ENCODE data around the gene CCDC87.

- TF ChIP-seq CTCF (IDR thresholded peaks at IDR 0.05) (no peak), ZFX (IDR thresholded peaks at IDR 0.05; ENCODE audit: borderline replicate concordance) (no peak)
These were observed 49.0 kb upstream of the CCDC87 start for GRCh38 chr11:66641834-66642233.
